GM19463 (cell line): Measurements from ENCODE around the gene PLA2G2E.
"Not testable (repeated sequence)": the region's sequence is repeated elsewhere in the genome, so short reads cannot be mapped to it uniquely, and the experiment has no call there.

ENCODE experiments used
- ATAC-seq: cut with Tn5 transposase; IDR thresholded peaks from one replicate; pipeline ENCODE4 v1.9.1; 2021; ENCODE audit warnings: mild to moderate bottlenecking, moderate library complexity; ENCODE audit not compliant: unreplicated experiment

The PLA2G2E gene

DNA sequence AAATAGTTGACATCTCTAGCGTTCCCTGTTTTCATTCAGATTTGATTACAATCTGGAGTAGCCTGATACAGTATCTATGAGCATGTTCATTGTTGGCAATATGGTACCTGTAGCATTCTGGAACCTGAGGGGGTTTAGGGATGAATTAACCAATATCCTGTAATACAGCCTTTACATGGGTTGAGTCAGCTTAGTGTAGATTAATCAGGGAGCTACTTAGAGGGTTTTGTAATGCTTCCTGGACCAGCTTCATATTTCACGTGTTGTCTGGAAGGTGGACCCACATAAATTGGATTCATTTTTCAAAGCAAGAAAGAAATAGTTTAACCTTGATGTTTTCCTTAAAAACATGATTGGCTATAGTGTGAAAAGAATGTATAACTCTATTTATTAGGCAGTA lies 37.6 kb downstream of the PLA2G2E start:
- no peak for ATAC-seq

DNA sequence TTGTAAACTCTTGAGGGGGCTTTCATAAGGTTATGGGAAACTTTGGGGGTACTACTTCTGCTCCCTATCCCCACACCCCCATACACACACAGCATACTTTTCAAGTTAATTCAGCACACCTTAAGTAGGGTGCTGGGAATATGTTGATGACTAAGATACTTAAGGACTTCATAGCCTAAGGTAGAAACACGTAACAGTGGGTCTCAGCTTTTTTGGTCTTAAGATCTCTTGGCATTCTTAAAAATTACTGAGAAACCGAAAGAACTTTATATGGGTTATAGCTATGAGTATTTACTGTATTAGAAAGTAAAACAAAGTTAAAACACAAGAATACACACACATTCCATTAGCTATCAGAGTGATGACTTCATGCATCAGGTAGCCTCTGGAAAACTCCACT lies 39.1 kb downstream of the PLA2G2E start:
- no peak for ATAC-seq

DNA sequence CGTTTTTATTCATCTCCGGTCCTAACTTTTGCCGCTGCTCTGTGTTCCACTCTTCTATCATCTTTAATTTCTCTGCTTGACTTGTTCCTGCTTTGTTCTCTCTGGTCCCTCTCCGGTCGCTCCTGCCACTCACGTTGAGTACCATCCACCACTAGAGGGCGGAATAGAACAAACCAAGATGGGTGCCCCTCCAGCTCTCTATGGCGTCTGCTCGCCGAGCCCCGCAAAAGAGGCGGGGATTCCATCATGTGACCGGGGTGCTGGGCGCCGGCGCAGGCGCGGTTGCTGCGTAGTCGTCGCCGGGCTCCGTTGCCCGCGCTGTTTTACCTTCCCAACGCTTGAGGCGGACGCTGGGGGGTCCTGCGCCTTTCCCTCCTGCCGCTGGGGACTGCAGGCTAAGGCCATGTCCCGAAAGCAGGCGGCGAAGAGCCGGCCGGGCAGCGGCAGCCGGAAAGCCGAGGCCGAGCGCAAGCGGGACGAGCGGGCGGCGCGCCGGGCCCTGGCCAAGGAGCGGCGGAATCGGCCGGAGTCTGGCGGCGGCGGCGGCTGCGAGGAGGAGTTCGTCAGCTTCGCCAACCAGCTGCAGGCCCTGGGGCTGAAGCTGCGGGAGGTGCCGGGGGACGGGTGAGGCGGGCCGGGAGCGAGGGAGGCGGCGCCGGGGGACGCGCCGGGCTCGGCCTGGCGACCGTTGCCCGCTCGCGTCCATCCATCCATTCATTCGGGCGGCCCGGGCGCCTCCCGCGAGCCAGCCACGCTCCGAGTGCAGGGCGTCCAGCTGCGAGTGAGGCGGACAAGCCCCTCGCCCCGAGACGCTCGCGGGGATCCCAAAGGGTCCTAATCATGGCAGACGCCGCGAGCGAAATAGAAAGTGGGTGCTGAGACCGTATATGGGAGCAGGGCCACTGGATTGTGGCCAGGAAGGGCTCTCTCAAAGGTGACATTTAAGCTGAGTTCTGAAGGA lies 41.0 kb downstream of the PLA2G2E start, which contains the start of gene OTUD3:
TSS of gene OTUD3 (plus strand) at position 285 of the 961 bp plus-strand sequence. CDS start at position 404, 119 bp downstream.
- peak; percentile 91 for ATAC-seq

DNA sequence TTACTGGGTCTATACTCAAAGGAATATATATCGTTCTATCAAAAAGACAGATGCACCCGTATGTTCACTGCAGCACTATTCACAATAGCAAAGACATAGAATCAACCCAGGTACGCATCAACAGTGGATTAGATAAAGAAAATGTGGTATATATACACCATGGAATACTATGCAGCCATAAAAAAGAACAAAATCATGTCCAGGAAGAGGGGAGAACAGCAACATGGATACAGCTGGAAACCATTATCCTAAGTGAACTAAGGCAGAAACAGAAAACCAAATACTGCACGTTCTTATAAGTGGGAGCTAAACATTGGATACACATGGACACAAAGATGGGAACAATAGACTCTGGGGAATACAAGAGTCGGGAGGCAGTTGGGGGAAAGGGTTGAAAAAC lies 42.6 kb downstream of the PLA2G2E start:
- not testable (repeated sequence) for ATAC-seq

DNA sequence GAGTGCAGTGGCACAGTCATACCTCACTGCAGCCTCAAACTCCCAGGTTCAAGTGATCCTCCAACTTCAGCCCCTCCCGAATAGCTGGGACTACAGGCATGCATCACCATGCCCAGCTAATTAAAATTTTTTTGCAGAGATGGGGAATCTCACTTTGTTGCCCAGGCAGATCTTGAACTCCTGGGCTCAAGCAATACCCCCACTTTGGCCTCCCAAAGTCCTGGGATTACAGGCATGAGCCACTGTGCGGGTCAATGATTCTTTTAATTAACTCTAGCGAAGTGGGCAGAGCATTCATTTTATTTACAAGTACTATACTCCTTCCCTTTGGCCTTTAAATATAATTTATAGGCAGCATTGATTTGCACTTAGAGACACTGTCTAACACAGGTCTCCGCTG lies 43.8 kb downstream of the PLA2G2E start:
- ATAC-seq = no peak

DNA sequence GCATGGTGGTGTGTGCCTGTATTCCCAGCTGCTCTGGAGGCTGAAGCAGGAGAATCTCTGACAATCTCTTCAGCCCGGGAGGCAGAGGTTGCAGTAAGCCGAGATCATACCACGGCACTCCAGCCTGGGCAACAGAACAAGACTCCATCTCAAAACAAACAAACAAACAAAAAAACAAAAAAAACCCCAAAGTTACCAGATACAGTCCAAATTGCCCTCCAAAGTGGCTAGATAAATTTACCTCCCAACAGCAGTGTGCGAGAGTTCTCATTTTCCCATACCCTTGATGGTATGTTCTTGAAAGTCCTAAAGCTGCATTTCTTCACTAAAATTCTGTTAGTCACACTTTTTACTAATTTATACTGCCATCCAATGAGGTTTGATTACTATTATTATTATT lies 44.2 kb downstream of the PLA2G2E start:
- ATAC-seq = no peak

DNA sequence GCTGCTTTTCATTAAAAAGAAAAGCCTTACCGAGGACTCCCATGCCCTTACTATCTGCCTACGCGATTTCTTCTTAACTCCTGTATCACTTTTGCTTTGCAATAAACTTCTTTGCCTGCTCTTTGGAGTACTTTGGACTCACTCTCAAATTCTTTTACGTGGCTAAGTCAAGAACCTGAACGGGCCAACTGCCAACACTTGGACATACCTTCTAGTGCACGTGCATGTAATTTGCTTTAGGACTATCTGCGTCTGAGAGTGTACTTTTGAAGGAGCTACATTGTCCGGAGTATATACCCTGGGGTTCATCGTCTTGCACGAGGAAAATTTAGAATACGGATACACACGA lies 44.8 kb downstream of the PLA2G2E start:
- ATAC-seq = no peak

DNA sequence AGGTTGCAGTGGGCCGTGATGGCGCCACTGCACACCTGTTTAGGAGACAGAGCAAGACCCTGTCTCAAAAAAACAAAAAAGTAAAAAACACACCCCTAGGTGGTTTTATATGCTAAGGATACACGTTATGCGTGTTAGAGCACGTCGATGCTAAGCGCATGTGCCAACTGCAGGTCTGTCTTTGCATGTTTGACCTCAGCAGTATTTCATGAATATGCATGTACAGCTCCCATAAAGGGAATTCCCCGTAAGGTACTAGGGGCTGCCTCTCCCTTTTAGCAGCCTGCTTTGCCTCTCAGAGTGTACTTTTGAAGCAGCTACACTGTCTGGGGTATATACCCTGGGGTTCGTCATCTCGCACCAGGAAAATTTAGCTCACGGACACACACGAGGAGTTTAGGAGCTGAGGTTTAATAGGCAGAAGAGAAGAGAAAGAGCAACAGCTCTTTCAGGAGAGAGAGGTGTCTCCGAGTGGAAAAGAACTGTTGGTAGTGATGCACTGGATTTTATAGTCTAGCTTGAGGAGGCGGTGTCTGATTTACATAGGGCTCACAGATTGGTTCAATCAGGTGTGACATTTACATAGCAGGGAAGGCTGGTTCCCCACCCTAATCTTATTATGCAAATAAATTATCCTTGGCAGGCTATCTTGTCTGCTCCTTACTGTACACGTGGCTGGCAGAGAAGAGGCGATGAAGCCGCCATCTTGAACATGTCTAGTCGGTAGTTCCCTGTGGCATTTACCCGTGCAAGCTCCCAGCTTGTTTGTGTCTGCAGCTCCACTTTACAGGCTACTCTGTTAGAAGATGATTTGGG lies 45.4 kb downstream of the PLA2G2E start:
- no peak for ATAC-seq

DNA sequence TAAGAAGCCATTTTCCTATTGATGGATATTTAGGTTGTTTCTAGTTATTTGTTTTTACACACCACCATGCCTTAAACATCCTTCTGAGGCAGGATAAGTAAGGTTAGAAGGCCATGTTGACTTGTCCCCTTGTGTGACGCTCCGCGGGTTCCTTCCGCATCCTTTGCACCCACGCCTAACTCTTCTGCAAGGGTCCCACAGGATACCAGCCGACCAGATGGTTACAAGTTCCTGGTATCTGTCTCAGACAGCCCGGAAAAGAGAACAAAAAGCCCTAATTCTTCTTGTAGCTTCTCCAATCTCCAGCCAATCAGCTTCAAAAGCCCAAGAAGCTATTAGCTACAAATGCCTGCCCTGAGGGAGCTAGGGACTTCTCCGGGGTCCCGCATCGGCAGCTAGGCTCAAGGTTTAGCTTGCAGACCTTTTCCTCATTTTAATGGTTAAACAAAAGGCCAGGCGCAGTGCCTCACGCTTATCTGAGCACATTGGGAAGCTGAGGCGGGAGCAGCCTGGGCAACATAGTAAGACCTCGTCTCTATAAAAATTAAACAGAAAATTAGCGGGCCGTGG lies 46.2 kb downstream of the PLA2G2E start:
- no peak for ATAC-seq

DNA sequence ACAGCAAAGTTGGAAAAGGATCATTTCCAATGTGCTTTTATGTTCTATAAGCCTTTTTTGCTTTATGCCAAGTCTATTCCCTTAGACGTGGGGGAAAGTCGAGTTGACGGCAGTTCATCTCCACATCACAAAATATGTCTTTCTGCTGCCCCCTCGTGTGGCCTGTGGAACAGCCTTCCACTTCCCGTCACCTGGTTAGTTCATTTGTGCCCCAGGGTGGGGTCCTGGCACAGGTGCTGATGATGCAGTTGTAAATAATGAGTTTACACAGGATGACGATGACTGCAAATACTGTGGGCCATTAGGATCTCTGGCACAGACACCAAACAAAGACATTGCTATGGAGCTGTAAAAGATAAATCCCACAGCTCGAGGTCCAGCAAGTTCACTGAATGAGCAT lies 51.2 kb downstream of the PLA2G2E start:
- ATAC-seq = no peak
